GM21528 (cell line): ENCODE measurements around the gene CT45A9.
"Not testable (repeated sequence)": the region's sequence is repeated elsewhere in the genome, so short reads cannot be mapped to it uniquely, and the experiment has no call there.

Experiments
- ATAC-seq: cut with Tn5 transposase; IDR thresholded peaks from one replicate; pipeline ENCODE4 v1.9.1; 2021; ENCODE audit warnings: mild to moderate bottlenecking, moderate library complexity; ENCODE audit not compliant: unreplicated experiment, low FRiP score

CT45A9 gene, protein sequence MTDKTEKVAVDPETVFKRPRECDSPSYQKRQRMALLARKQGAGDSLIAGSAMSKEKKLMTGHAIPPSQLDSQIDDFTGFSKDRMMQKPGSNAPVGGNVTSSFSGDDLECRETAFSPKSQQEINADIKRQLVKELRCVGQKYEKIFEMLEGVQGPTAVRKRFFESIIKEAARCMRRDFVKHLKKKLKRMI

DNA sequence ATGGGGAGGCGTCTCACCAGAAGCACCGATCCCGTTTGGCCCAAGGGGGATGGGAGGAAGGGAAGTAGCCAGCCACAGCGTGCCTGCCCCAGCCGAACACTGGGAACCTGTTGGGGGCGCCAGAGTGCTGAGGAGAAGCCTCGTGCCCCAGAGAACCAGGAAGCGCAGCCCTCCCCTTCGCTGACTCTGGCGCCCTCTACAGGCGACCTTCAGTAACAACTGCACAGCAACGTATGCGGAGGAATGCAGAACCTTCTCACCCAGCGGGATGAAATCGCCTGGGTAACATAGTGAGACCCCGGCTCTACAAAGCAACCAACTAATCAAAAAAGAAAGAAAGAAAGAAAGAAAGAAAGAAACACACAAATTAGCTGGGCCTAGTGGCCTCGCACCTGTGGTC, at the start of gene CT45A9:
CT45A9 (minus strand) TSS at position 101 of the 400 bp plus-strand sequence. CDS start 3,751 bp downstream, outside the sequence.
- not testable (repeated sequence) for ATAC-seq

DNA sequence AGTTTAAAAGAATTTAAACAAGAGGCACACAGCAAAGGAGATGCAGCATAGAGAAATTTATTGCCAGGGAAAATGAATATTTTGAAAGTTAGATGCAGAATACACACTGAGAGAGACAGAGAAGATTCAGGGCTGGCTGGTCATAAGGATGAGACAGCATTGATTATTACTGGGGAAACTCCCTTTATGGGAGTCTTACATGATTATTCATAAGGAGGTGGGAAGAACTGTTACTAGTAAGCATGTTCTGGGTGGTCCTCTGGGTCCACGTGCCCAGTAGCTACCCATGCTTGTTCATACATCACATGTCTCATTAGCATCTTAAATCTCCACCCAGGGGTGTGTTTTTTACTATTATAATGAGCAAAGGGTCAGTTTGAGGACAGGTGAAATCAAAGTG, 48.9 kb upstream of the CT45A9 start:
- ATAC-seq: not testable (repeated sequence)

DNA sequence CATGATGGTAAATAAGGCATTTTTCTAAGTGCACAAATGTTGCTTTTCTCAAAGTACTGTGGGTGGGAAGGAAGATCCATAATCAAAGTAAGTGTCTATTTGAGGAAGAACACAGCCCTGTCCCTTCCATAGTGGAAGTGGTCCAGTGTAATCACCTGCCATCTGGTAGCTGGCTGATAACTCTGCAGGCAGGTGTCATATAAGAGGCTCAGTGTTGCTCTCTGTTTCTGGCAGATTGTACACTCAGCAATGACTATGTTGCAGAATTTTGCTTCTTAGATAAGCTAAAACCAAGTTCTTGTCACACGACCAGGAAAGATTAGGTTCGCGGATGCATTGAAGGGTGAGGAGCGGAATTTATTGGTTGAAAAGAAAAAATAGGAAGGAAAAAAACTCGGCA, 42.8 kb upstream of the CT45A9 start:
- ATAC-seq: no peak

DNA sequence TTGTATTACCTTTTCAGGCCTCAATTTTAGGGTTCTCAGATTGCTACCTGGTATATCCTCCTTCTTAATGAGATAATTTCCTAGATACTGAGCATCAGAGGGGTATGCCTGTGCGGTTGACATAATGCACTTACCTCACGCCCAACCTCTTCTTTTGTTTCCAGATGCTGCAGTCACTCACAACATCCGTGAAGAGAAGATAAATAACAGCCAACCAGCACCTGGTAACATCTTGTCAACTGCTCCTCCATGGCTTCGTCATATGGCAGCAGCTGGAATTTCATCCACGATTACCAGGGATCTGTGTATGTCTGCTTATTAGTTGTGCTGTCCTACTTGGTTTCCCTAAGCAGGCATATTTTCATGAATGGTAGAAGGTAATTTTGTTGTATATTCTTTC, 38.6 kb upstream of the CT45A9 start:
- ATAC-seq: no peak

DNA sequence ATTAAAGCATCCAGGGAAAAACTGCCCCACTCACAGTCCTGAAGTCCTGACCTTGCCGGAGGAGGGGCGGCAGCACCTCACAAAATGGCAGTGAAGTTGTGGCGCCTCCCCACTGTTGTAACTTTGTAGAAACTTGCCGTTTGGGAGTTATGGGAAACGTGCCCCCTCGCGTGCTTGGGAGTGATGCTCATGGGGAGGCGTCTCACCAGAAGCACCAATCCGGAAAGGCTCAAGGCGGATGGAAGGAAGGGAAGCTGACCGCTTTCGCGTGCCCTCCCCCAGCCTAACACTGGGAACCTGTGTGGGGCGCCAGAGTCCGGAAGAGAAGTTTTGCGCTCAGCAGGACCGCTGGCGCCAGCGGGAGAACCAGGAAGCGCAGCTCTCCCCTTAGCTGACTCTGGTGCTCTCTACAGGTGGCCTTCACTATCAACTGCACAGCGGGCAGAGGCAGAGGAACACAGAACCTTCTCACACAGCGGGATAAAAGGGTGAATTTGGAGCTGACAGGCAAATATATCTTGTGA, 21.7 kb upstream of the CT45A9 start, which contains the start of the genes CT45A10 and SAGE1:
CT45A10 (minus strand) TSS at position 151 of the 524 bp plus-strand sequence. CDS start 8,100 bp downstream, outside the sequence.
SAGE1 (plus strand) TSS at position 423 of the 524 bp plus-strand sequence. CDS start 2,527 bp downstream, outside the sequence.
- no peak for ATAC-seq

DNA sequence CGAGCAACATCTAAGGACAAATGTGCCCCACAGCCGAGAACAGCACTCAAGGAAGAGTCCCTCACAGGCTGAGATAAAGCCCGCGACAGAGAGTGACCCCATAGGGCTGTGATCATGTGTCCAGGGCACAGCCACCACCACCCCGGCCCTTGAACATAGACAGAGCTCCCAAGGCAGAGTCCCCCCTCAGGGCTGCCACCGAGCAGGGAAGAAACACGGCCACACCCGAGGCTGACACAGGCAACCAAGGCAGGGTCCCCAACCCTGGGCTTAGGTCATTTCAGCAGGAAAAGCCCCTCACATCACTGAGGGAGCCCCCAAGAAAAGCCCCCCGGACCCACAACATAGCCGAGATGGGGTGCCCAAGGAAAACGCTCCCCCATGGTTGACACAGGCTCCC, 21.2 kb upstream of the CT45A9 start:
- no peak for ATAC-seq

DNA sequence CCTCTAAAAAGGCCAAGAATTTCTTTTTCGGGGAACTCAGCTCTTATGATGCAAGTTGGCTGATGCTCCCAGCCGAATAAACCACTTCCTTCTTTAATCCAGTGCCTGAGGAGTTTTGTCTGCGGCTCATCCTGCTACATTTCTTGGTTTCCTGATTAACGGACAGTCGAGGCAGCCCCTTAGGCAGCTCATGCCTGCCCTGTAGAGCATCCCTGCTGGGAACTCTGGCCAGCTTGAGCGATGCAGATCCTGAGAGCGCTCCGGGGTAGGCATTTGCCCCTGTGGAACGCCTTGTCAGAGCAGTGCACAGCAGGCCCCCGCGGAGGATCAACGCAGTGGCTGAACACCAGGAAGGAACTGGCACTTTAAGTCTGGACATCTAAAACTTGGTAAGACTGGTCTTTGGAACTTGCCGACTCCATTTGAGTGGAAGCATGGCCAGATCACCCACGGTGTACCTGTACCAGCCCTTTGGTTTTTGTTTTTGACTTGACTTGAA, 18.5 kb upstream of the CT45A9 start:
- ATAC-seq: no peak

DNA sequence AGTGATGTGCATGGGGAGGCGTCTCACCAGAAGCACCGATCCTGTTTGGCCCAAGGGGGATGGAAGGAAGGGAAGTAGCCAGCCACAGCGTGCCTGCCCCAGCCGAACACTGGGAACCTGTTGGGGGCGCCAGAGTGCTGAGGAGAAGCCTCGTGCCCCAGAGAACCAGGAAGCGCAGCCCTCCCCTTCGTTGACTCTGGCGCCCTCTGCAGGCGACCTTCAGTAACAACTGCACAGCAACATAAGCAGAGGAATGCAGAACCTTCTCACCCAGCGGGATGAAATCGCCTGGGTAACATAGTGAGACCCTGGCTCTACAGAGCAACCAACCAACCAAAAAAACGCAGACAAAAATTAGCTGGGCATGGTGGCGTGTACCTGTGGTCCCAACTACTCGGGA, 17.4 kb upstream of the CT45A9 start:
- not testable (repeated sequence) for ATAC-seq

DNA sequence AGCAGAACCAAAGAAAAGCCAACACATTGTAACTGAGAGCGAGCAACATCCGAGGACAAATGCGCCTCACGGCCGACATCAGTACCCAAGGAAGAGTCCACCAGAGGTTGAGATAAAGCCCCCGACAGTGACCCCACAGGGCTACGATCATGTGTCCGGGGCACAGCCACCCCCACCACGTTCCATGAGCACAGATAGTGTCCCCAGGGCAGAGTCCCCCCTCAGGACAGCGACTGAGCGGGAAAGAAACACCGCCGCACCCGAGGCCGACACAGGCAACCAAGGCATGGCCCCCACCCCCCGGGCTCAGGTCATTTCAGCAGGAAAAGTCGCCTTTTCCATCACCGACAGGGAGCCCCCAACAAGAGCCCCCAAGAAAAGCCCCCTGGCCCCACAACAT, 16.6 kb upstream of the CT45A9 start:
- not testable (repeated sequence) for ATAC-seq

DNA sequence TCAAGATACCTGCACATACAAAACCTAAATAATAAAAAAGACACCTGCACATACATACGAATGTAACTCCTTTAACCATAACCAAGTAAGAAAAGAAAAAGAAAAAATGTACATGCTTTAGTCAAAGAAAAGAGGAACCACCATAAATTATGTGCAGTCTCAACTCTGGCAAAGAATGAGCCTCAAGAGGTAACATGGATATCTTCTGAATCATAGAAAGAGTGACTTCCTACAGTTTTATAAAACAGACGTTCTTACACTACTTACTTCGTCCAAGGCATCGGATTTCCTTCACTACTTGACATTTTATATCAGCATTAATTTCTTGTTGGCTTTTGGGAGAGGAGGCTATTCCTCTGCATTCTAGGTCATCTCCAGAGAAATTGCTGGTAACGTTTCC, 11.1 kb upstream of the CT45A9 start:
- not testable (repeated sequence) for ATAC-seq

DNA sequence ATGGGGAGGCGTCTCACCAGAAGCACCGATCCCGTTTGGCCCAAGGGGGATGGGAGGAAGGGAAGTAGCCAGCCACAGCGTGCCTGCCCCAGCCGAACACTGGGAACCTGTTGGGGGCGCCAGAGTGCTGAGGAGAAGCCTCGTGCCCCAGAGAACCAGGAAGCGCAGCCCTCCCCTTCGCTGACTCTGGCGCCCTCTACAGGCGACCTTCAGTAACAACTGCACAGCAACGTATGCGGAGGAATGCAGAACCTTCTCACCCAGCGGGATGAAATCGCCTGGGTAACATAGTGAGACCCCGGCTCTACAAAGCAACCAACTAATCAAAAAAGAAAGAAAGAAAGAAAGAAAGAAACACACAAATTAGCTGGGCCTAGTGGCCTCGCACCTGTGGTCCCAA, 17.2 kb downstream of the CT45A9 start, which contains the start of gene CT45A8:
CT45A8 (minus strand) TSS at position 101 of the 400 bp plus-strand sequence. CDS start 3,755 bp downstream, outside the sequence.
- not testable (repeated sequence) for ATAC-seq

DNA sequence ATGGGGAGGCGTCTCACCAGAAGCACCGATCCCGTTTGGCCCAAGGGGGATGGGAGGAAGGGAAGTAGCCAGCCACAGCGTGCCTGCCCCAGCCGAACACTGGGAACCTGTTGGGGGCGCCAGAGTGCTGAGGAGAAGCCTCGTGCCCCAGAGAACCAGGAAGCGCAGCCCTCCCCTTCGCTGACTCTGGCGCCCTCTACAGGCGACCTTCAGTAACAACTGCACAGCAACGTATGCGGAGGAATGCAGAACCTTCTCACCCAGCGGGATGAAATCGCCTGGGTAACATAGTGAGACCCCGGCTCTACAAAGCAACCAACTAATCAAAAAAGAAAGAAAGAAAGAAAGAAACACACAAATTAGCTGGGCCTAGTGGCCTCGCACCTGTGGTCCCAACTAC, 34.4 kb downstream of the CT45A9 start, which contains the start of gene CT45A7:
CT45A7 (minus strand) TSS at position 101 of the 400 bp plus-strand sequence. CDS start 3,747 bp downstream, outside the sequence.
- not testable (repeated sequence) for ATAC-seq

DNA sequence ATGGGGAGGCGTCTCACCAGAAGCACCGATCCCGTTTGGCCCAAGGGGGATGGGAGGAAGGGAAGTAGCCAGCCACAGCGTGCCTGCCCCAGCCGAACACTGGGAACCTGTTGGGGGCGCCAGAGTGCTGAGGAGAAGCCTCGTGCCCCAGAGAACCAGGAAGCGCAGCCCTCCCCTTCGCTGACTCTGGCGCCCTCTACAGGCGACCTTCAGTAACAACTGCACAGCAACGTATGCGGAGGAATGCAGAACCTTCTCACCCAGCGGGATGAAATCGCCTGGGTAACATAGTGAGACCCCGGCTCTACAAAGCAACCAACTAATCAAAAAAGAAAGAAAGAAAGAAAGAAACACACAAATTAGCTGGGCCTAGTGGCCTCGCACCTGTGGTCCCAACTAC, 51.7 kb downstream of the CT45A9 start, which contains the start of gene CT45A2:
CT45A2 (minus strand) TSS at position 101 of the 400 bp plus-strand sequence. CDS start 3,747 bp downstream, outside the sequence.
- ATAC-seq: not testable (repeated sequence)
